ELF-1 (cell line): Measurements from ENCODE around the gene CXCL5.

ENCODE experiments used
- DNase-seq: peaks from one replicate; pipeline ENCODE4 v3.0.0-alpha.2; 2016; ENCODE audit warnings: low read depth, low spot score

The CXCL5 gene

GRCh38 chr4:73998040-73999011 is at the start of gene CXCL5:
Gene CXCL5, minus strand, starts transcription at chr4:73998677. Its CDS starts 96 bp downstream, at chr4:73998581.
- DNase-seq, result peak; percentile 68

GRCh38 chr4:74047152-74047551 is 48.7 kb upstream of the CXCL5 start:
- no peak for DNase-seq

- no peak for DNase-seq
These were observed 47.3 kb upstream of the CXCL5 start for GRCh38 chr4:74045772-74046171.

GRCh38 chr4:74045247-74045646 is 46.8 kb upstream of the CXCL5 start:
- no peak for DNase-seq

- no peak for DNase-seq
These were observed 46.2 kb upstream of the CXCL5 start for GRCh38 chr4:74044677-74045076.

- DNase-seq, result no peak
These were observed 44.2 kb upstream of the CXCL5 start for GRCh38 chr4:74042681-74043080.

GRCh38 chr4:74041418-74041817 is 42.9 kb upstream of the CXCL5 start:
- DNase-seq, result no peak

GRCh38 chr4:74039315-74039763 is 40.9 kb upstream of the CXCL5 start:
- DNase-seq, result no peak

- DNase-seq, result peak; percentile 36
These were observed 40.2 kb upstream of the CXCL5 start, which contains the start of gene CXCL3 for GRCh38 chr4:74038425-74039314. Gene CXCL3, minus strand, starts transcription at chr4:74038689. Its CDS starts 78 bp downstream, at chr4:74038611.

GRCh38 chr4:74038086-74038424 is 39.6 kb upstream of the CXCL5 start:
- DNase-seq, result peak; percentile 3

GRCh38 chr4:74037076-74037955 is 38.8 kb upstream of the CXCL5 start:
- no peak for DNase-seq

- no peak for DNase-seq
These were observed 35.3 kb upstream of the CXCL5 start for GRCh38 chr4:74033739-74034138.

- no peak for DNase-seq
These were observed 33.6 kb upstream of the CXCL5 start for GRCh38 chr4:74032064-74032463.

GRCh38 chr4:74031576-74031975 is 33.1 kb upstream of the CXCL5 start:
- no peak for DNase-seq

- DNase-seq, result no peak
These were observed 31.8 kb upstream of the CXCL5 start for GRCh38 chr4:74030285-74030684.

GRCh38 chr4:74028504-74028903 is 30.0 kb upstream of the CXCL5 start:
- no peak for DNase-seq

- DNase-seq, result no peak
These were observed 25.2 kb upstream of the CXCL5 start for GRCh38 chr4:74023709-74024108.

GRCh38 chr4:74021601-74022000 is 23.1 kb upstream of the CXCL5 start:
- no peak for DNase-seq

GRCh38 chr4:74018771-74019170 is 20.3 kb upstream of the CXCL5 start:
- DNase-seq, result no peak

- DNase-seq, result no peak
These were observed 19.6 kb upstream of the CXCL5 start for GRCh38 chr4:74018116-74018515.

GRCh38 chr4:74016068-74016467 is 17.6 kb upstream of the CXCL5 start:
- DNase-seq, result no peak
